Large intestine (tissue), 12 donors: ENCODE measurements around the gene SCARF1. TPM values are rescaled to one million over a fixed set of nuclear protein-coding genes. Genes with fewer than 3 reads are reported as not detected.
"Not testable (repeated sequence)": the region's sequence is repeated elsewhere in the genome, so short reads cannot be mapped to it uniquely, and the experiment has no call there.

Experiments
- DNase-seq, 2 donors: peaks; one replicate each; pipeline versions ENCODE4 v3.0.0 to v3.0.0-alpha.2; 2013
- H3K27ac ChIP-seq: one replicate; pipeline ENCODE4 v1.5.1; 2013; ENCODE audit warnings: low read length
- H3K27me3 ChIP-seq: 2 replicates; pipeline ENCODE4 v1.6.1; 2013; ENCODE audit warnings: low read length; ENCODE audit not compliant: control insufficient read depth, insufficient read depth
- H3K36me3 ChIP-seq: 2 replicates; pipeline ENCODE4 v1.6.1; 2013; ENCODE audit warnings: low read length; ENCODE audit not compliant: control insufficient read depth, insufficient read depth
- H3K4me1 ChIP-seq: one replicate; pipeline ENCODE4 v1.6.1; 2013; ENCODE audit warnings: low read length; ENCODE audit not compliant: control insufficient read depth, insufficient read depth
- H3K4me3 ChIP-seq: one replicate; pipeline ENCODE4 v1.5.1; 2013; ENCODE audit warnings: low read length
- H3K9me3 ChIP-seq: one replicate; pipeline ENCODE4 v1.6.1; 2013; ENCODE audit warnings: mild to moderate bottlenecking, low read depth, low read length, moderate library complexity; ENCODE audit not compliant: control insufficient read depth
- WGBS: methylation state at CpG from one replicate; pipeline ENCODE4 v1.1.5; 2013; ENCODE audit warnings: low lambda C conversion rate; ENCODE audit not compliant: insufficient coverage; 5-methylcytosine and 5-hydroxymethylcytosine counted together
- long read RNA-seq, 11 donors: transcript quantifications; one replicate each; lab custom pipeline, GENCODE V29; 2026
- polyA plus RNA-seq: library from polyadenylated mRNA; unstranded; fragments of 120-200 nt; gene quantifications from one replicate; pipeline ENCODE4 v1.2.1, GENCODE V29; 2013

The SCARF1 gene
- polyA plus RNA-seq, result 6.5 TPM
- long read RNA-seq, donor 1, result 0 reads
- long read RNA-seq, donor 2, result 0 reads
- long read RNA-seq, donor 3, result 0 reads
- long read RNA-seq, donor 4, result 0 reads
- long read RNA-seq, donor 5, partial matches to known transcripts, result 0 of 1 reads
- long read RNA-seq, donor 5, other reads (novel, unspliced or antisense), result 0 of 1 reads
- long read RNA-seq, donor 6, partial matches to known transcripts, result 0 of 2 reads
- long read RNA-seq, donor 6, other reads (novel, unspliced or antisense), result 0 of 2 reads
- long read RNA-seq, donor 7, partial matches to known transcripts, result 0 of 1 reads
- long read RNA-seq, donor 7, other reads (novel, unspliced or antisense), result 0 of 1 reads
- long read RNA-seq, donor 8, result 0 reads
- long read RNA-seq, donor 9, partial matches to known transcripts, result 0 of 1 reads
- long read RNA-seq, donor 9, other reads (novel, unspliced or antisense), result 0 of 1 reads
- long read RNA-seq, donor 10, partial matches to known transcripts, result 0 of 1 reads
- long read RNA-seq, donor 10, other reads (novel, unspliced or antisense), result 0 of 1 reads
- long read RNA-seq, donor 11, result 0 reads

- WGBS, result no CpG with 5 or more reads among the region's 25 CpGs
- Histone ChIP-seq H3K36me3 (peaks cover 14% of the 10 kb centered on the region), H3K4me3 (peak within 1 kb of the TSS; percentile 22)
Measured at GRCh38 chr17:1645207-1646171, at the start of gene SCARF1. TSS of gene SCARF1 (minus strand) at chr17:1645732. CDS start at chr17:1645697, 35 bp downstream.

GRCh38 chr17:1693339-1693738, 47.8 kb upstream of the SCARF1 start:
- Histone ChIP-seq H3K27ac (no peak overlapping the region), H3K4me3 (no peak overlapping the region), H3K27me3 (no peaks in the 10 kb centered on the region), H3K4me1 (no peaks in the 10 kb centered on the region), H3K36me3 (no peaks in the 10 kb centered on the region), H3K9me3 (peaks cover 5% of the 10 kb centered on the region)
- 71% methylated on average over 1 of the region's 7 CpGs for WGBS
- DNase-seq, result no peak

More at GRCh38 chr17:1645207-1646171, at the start of gene SCARF1:
- no peaks in the 10 kb centered on the region for H3K9me3 ChIP-seq
- no peak within 1 kb of the TSS for H3K27ac ChIP-seq
- no peak for DNase-seq
- peaks cover 27% of the 10 kb centered on the region for H3K4me1 ChIP-seq
- no peaks in the 10 kb centered on the region for H3K27me3 ChIP-seq

GRCh38 chr17:1690544-1691221, 45.2 kb upstream of the SCARF1 start:
- DNase-seq, result no peak
- H3K27me3 ChIP-seq, result no peaks in the 10 kb centered on the region
- H3K27ac ChIP-seq, result no peak overlapping the region
- H3K4me1 ChIP-seq, result no peaks in the 10 kb centered on the region
- peaks cover 5% of the 10 kb centered on the region for H3K9me3 ChIP-seq
- H3K36me3 ChIP-seq, result no peaks in the 10 kb centered on the region
- no CpG with 5 or more reads among the region's 8 CpGs for WGBS
- H3K4me3 ChIP-seq, result no peak overlapping the region

- H3K27me3 ChIP-seq, result not testable (repeated sequence)
- 50% methylated on average over 2 of the region's 6 CpGs for WGBS
Measured at GRCh38 chr17:1688405-1688804, 42.9 kb upstream of the SCARF1 start.

GRCh38 chr17:1686086-1686485, 40.6 kb upstream of the SCARF1 start:
- DNase-seq, result no peak
- Histone ChIP-seq H3K36me3 (peaks cover 25% of the 10 kb centered on the region), H3K9me3 (peaks cover 2% of the 10 kb centered on the region), H3K27me3 (no peaks in the 10 kb centered on the region), H3K4me1 (peaks cover 7% of the 10 kb centered on the region), H3K4me3 (no peak overlapping the region), H3K27ac (no peak overlapping the region)
- WGBS, result 100% methylated on average over 1 of the region's 7 CpGs

More at GRCh38 chr17:1688405-1688804, 42.9 kb upstream of the SCARF1 start:
- not testable (repeated sequence) for H3K9me3 ChIP-seq, H3K27ac ChIP-seq, H3K36me3 ChIP-seq, H3K4me1 ChIP-seq, H3K4me3 ChIP-seq, DNase-seq

GRCh38 chr17:1684378-1685189, 39.1 kb upstream of the SCARF1 start, which contains the start of gene PRPF8:
TSS of gene PRPF8 (minus strand) at chr17:1684867. CDS start at chr17:1684571, 296 bp downstream.
- no CpG with 5 or more reads among the region's 72 CpGs for WGBS
- peak; percentile 98 to 99 for DNase-seq
- peaks cover 40% of the 10 kb centered on the region for H3K36me3 ChIP-seq

GRCh38 chr17:1683459-1683858, 37.9 kb upstream of the SCARF1 start:
- Histone ChIP-seq H3K4me3 (peak overlapping the region; percentile 95), H3K27ac (no peak overlapping the region), H3K9me3 (no peaks in the 10 kb centered on the region), H3K27me3 (no peaks in the 10 kb centered on the region), H3K4me1 (peaks cover 7% of the 10 kb centered on the region), H3K36me3 (peaks cover 51% of the 10 kb centered on the region)
- no CpG with 5 or more reads among the region's 5 CpGs for WGBS
- DNase-seq, result no peak

More at GRCh38 chr17:1684378-1685189, 39.1 kb upstream of the SCARF1 start, which contains the start of gene PRPF8:
- Histone ChIP-seq H3K4me1 (peaks cover 7% of the 10 kb centered on the region), H3K4me3 (peak within 1 kb of the TSS; percentile 95), H3K27me3 (no peaks in the 10 kb centered on the region), H3K9me3 (no peaks in the 10 kb centered on the region), H3K27ac (peak within 1 kb of the TSS; percentile 93)

- DNase-seq, result no peak
- H3K27ac ChIP-seq, result no peak overlapping the region
- H3K27me3 ChIP-seq, result no peaks in the 10 kb centered on the region
- H3K36me3 ChIP-seq, result peaks cover 96% of the 10 kb centered on the region
- H3K9me3 ChIP-seq, result no peaks in the 10 kb centered on the region
- H3K4me3 ChIP-seq, result no peak overlapping the region
- no CpG with 5 or more reads among the region's 13 CpGs for WGBS
- H3K4me1 ChIP-seq, result no peaks in the 10 kb centered on the region
Measured at GRCh38 chr17:1676401-1676800, 30.9 kb upstream of the SCARF1 start.

GRCh38 chr17:1673041-1673785, 27.7 kb upstream of the SCARF1 start:
- DNase-seq, result no peak
- peaks cover 93% of the 10 kb centered on the region for H3K36me3 ChIP-seq
- H3K4me1 ChIP-seq, result no peaks in the 10 kb centered on the region

More at GRCh38 chr17:1673041-1673785, 27.7 kb upstream of the SCARF1 start:
- no peak overlapping the region for H3K4me3 ChIP-seq
- H3K9me3 ChIP-seq, result no peaks in the 10 kb centered on the region
- no peaks in the 10 kb centered on the region for H3K27me3 ChIP-seq
- WGBS, result 100% methylated on average over 1 of the region's 26 CpGs
- H3K27ac ChIP-seq, result no peak overlapping the region
